NCI-H774 (cell line): ENCODE measurements around the gene CIB4.
"Not testable (repeated sequence)": the region's sequence is repeated elsewhere in the genome, so short reads cannot be mapped to it uniquely, and the experiment has no call there.

Experiments
- DNase-seq: peaks from one replicate; lab custom pipeline; 2025; lab: John Stamatoyannopoulos, UW

The CIB4 gene

GRCh38 chr2:26568076-26568890 is 72.9 kb downstream of the CIB4 start:
- no peak for DNase-seq

GRCh38 chr2:26567534-26567933 is 73.6 kb downstream of the CIB4 start:
- no peak for DNase-seq

DNA sequence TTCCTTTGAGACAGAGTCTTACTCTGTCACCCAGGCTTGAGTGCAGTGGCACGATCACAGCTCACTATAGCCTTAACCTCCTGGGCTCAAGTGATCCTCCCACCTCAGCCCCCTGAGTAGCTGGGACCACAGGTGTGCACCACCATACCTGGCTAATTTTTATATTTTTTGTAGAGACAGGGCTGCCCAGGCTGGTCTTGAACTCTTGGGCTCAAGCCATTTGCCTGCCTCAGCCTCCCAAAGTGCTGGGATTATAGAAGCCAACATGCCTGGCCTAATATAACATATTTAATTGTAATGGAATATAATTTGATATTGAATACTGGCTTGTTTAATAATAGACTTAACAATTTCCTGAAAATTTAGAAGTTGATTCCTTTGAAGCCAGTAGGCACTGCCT is 74.4 kb downstream of the CIB4 start:
- DNase-seq = not testable (repeated sequence)

DNA sequence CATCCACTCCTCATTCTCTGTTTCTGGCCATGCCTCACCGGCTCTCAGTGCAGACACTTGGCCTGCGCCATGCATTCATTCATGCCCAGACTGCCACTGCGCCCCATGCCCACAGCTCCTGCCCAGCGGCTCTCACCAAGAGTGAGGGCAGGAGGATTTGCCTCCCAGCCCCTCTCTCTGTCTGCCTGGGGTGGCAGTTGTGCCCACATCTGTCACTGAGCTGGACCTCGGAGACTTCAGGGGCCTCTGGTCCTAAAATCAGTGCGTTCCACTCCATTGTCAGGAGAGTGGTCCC is 75.1 kb downstream of the CIB4 start:
- DNase-seq = no peak

DNA sequence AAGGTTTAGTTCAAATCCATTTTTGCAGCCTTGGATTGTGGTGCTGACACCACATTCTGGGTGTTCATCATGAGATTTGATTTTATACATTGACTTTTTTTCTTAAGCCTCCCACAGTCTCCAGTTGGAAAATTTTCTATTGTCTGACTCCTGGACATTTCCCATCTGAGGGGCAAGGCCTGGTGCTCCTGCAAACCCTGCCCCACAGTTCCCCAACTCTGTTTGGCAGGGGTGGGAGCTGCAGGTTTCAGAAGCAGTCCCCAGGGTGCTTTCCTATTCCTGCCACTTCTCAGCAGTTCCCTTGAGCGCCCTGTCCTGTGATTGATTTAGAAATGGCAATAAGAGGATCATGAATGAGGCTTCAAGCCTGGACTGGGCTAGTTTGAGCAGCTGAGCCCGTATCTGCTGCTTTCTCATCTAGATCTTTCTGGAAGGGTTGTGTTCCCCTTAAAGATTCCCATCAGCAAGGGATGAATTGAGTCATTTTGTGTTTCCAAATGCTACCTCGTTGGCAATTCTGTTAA is 77.0 kb downstream of the CIB4 start:
- DNase-seq = no peak

- no peak for DNase-seq
These were observed 77.5 kb downstream of the CIB4 start for GRCh38 chr2:26563686-26564085.

GRCh38 chr2:26562811-26563645 is 78.1 kb downstream of the CIB4 start:
- peak; percentile 34 for DNase-seq

DNA sequence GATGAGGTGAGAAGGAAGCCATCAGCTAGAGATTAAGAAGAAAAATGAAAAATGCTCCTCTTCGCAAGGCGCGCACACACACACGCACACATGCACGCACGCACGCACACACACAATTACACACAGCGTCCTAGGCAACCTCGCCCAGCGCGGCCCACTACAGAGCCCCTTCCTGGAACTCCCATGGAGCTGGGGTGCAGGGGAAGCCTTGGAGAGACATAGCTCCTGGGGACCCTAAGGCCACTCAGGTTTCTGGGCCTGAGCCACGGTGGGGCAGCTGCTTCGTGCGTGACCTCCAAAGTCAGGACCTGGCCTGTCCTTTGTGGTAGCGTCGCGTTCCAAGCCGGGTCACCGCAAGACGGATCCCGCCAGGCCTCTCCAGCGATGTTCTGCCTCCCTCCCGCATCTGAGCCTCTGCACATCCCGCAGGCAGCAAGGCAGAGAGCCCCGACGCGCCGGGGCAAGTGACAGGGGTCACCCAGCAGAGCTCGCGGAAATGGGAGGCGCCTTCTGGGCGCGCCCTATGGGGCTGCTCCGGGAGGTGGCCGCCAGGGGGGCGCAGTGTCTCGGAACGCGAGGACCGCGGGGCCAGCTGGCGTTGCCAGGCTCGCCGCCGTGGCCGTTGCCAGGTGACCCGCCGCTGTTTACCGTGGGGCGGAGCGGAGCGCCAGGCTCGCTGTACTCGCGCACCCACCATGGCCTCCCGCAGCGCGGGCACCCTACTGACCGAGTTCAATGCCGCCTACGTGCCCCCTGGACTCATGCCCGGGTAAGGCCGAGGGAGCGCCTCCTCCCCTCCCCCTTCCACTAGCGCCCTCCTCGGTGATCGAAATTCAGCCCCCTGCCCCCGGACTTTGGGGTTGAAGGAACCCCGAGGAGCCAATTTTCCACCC is 79.0 kb downstream of the CIB4 start:
- DNase-seq = peak; percentile 74

GRCh38 chr2:26561376-26561775 is 79.8 kb downstream of the CIB4 start:
- no peak for DNase-seq

DNA sequence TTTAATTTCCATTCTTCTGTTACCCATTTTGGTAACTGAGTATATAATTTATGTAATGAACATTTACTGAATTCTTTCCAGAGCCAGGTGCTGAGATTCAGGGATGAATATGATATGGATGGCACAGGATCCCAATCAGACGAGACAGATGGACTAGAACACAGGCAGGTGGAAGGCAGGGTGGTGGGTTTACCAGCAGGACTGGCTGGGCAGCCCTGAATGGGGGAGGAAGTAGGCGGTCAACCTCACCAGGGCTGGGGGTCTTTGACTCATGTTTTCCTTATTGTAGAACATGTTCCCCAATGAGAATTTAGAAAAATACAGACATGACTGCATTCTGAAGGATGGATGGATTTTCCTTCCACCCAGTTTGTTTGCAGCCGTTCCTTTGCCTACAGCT is 80.3 kb downstream of the CIB4 start:
- DNase-seq = no peak

DNA sequence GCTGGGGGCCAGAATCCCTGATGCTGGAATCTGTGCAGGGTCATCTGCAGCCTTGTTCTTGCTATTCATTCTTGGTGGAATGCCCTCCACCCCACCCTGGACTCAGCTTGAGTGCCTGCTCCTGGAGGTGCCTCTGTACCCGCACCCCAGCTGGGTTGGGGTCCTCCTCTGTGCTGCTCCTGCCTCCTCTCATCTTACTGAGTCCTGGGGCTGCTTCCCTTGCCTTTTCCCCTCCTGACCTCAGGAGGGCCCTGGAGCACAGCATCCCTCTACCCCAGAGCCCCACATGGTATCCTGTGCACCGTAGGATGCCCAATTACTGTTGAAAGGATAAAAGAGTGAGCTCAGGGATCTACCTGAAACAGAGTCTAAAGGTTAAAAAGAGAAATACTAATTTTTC is 81.6 kb downstream of the CIB4 start:
- DNase-seq = no peak

DNA sequence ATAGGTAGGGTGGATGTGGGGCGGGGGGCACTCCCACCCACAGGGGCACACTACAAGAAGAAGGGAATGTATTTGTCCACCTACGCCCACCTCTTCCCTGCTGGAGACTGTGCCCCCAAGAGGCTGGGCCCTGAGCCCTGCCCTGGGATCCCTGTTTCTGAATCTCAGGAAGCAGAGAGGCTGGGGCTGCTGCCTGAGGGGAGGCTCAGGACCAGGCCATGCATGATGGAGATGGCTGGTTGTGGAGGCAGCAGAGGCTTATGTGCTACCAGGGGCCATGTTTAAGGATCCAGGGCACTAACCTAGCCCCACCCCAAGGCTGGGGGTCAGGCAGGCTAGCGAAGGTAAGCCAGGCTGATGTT is 82.1 kb downstream of the CIB4 start:
- DNase-seq = no peak

- no peak for DNase-seq
These were observed 82.7 kb downstream of the CIB4 start for GRCh38 chr2:26558271-26559043.

DNA sequence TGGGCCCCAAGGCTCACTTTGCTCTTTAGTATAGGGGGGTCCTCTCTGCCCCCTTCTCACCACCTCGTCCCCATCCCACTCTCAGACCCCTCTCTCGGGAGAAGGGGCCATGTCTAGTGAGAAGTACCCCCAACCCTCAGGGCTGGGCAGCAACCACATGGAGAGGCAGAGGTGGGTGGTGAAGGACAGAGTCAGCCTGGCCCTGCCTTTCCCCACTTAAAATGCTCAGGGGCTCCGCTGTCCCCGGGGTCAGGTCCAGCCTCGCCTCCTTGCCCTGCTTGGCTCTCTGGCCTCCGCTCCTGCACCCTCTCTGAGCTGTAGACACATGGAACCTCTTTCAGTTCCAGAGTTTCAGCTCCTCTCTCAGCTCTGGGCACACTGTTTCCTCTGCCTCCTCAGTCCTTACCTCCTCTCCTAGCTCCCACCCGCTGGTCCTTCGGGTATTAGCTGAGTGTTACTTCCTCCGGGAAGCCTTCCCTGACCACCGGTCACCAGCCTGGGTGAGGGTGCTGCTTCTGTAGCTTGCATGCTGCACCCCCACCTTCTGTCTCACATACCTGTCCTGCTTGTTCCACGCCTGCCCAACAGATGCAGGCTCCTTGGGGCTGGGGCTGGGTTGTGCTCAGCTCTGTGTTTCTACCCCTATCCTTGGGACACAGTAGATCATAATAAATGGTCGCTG is 83.8 kb downstream of the CIB4 start:
- DNase-seq = no peak

DNA sequence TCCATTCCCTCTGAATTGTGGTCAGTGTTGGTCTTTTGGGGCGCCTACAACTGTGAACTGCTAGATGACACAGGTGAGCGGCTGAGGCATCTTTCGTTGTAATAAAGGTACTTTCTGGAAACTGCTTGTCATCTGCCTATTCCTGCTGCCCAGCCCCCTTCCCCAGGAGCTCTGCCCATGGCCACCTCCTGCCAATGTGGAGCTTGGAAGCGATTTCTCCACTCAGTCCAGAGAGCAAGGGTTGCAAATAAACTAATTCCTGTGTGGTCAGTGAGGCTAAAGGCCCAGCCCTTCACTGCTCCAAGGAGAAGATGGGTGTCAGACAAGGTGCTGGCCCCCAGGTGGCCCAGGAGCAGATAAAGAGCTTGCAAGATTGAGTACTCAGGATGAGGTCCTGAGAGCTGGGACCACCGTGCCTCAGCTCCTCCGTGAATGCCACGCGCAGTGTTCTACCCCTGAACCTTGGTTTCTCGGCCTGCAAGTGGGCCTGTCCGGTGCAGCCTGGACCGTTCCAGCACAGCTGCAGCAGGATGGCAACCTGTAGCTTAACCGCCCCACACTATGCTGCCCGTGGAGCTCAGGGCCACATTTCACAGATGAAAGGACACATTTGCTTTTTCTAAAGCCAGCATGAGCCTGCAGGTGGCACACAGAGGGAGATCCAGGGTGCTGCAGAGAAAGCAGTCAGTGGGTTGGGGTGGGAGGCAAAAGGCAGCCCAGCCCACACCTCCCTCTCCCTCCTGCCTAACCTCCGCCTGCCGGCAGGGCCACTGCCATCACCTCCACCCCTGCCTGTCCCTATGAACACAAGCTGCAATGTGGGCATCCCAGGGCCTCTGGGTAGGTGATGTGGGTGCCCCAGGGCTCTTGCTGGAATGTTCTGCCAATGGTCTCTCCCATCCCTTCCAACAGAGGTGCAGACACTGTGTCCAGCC is 84.6 kb downstream of the CIB4 start:
- DNase-seq = no peak

DNA sequence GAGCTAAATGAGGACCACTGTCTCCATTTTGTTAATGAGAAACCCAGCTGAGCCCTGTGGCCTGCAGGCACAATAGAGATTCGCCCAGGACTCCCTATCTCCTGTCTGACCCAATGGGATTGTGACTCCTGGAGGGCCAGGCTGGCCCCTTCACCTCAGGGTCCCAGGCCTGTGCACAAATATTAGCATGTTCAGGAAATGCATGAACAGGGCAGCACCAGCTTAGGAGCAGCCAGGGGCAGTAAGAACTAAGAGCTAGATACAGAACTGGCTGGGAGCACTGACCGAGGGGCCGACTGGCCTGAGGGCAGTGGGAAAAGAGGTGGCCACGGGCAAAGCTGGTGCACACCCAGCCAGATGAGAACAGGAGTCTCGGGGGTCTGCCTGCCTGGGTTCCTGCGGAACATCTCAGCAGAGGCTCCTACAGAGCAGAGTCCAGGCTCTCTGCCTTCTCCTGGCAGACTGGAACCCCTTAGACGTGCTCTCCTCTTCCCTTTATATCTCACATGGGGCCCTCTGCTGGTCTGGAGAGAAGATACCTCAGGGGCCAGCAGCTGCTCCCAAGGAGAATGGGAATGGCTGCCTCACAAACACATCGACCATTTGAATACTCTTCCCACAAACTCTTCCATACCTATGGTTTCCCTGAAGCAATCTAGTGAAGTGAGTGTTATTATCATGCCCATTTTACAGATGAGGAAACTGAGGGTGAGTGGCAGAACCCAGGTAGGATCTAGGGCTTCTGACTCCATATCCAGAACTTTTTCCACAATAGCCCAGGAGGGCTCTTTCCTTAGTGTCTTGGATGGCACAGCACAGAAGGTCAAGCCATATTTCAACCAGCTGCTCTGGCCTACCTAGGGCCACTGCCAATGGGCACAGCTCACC is 85.7 kb downstream of the CIB4 start:
- no peak for DNase-seq

DNA sequence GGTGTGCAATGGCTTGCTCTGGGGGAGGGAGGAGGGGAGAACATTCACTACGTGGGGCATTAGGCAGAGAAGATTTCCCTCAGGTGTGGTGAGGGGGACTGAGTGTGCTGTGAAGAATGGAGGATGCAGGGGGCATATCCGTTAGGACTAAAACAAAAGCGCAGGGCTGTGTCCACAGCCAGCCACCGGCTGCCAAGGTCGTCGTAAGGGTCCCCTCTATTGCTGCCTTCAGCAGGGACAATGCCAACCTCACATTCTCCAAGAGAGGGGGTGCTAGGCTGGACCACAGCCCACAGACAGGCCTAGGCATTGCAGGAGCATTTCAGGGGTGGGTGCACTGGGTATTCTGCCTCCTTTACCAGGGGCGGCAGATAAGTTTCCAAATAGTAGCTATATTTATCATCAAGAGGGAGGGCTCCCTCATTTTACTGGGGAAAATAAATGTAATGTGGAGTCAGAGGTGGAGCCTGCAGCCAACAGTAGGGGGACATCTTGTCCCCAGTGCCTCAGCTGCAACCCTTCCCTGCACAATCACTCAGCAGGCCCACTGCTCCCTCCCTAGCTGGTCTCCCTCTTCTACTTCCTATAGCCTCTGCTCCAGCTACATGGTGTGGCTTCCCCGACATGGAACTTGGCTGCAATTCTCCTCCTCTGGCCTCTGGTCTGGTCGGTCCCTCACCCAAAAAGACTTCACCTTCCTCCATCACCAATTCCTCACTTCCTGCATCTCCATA is 88.4 kb downstream of the CIB4 start:
- no peak for DNase-seq
